Measurements from ENCODE around the gene GSTM3.
"Not testable (repeated sequence)": the region's sequence is repeated elsewhere in the genome, so short reads cannot be mapped to it uniquely, and the experiment has no call there.

Gene GSTM3

GRCh38 chr1:109726728-109727373, 14.0 kb downstream of the GSTM3 start:
- no peak for DNase-seq (ENCODE audit: low read depth)

- no peak for DNase-seq (ENCODE audit: low read depth)
Observed at GRCh38 chr1:109726007-109726406, 14.8 kb downstream of the GSTM3 start.

- DNase-seq (ENCODE audit: low read depth) = no peak
Observed at GRCh38 chr1:109725510-109725909, 15.3 kb downstream of the GSTM3 start.

DNA sequence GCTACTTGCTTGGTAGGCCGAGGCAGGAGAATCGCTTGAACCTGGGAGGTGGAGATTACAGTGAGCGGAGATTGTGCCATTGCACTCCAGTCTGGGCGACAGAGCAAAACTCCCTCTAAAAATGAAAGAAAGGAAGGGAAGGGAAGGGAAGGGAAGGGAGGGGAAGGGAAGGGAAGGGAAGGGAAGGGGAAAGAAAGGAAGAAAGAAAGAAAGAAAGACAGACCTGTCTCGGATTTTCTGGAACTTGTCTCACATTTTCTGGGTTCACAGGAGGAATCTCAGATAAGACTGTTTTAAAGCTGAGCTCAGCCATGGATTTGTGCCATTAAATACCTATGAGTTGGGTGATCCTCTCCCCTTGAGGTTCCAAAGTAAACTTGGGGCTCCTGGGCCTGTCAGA, 15.9 kb downstream of the GSTM3 start:
- DNase-seq (ENCODE audit: low read depth) = no peak

DNA sequence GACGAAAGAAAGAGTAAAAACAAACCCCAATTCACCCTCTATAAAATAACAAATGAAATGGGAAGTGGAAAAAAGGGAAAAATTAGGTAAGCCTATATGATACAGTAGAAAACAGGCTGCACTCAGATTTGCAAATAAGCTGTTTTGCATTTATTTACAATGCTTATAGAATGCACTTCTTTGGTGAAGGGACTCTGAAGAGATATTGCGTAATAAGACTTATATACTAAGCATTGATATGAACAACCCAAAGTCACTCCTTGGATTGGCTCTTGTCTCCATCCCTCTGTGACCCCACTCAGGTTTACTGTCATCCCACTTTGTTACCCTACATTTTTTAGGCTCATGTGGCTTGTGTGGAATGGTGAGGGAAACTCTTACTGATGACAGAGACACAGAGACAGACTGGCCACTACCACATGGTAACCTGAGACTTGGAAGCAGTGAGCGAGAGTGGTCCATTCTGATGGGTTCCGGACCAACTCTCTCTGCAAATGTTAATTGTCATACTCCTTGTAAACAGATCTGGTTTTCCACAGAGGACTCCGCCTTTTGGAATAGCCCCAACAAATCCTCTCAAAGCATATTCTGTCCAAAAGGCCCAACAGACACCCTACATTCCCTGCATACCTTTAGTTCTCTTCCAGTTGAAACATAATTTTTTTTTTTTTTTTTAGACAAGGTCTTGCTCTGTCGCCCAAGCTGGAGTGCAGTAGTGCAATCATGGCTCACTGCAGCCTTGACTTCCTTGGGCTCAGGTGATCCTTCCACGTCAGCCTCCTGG, 17.7 kb downstream of the GSTM3 start:
- DNase-seq (ENCODE audit: low read depth) = no peak

- no peak for DNase-seq (ENCODE audit: low read depth)
Observed at GRCh38 chr1:109721971-109722370, 18.9 kb downstream of the GSTM3 start.

DNA sequence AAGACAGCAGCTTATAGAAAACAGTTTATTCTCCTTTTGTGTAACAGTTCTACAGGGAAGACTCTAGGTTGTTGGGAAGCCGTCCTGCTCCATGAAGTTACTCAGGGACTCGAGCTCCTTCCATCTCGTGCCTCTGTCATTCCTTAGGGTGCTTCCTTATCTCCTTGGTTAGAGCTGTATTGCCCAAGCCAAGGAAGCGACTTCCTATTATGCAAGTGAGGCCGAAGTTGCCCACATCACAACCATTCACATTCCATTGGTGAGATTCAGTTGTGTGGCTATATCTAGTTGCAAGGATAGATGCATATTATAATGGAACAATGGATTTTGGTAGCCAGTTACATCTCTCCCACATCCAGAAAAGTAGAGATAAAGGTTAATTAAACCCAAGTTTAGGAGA, 19.8 kb downstream of the GSTM3 start:
- DNase-seq (ENCODE audit: low read depth) = no peak

- no peak for DNase-seq (ENCODE audit: low read depth)
Observed at GRCh38 chr1:109719337-109719837, 21.5 kb downstream of the GSTM3 start.

- DNase-seq (ENCODE audit: low read depth) = no peak
Observed at GRCh38 chr1:109718495-109718894, 22.3 kb downstream of the GSTM3 start.

- no peak for DNase-seq (ENCODE audit: low read depth)
Observed at GRCh38 chr1:109717729-109718128, 23.1 kb downstream of the GSTM3 start.

- DNase-seq (ENCODE audit: low read depth) = no peak
Observed at GRCh38 chr1:109716570-109717090, 24.2 kb downstream of the GSTM3 start.

- DNase-seq (ENCODE audit: low read depth) = no peak
Observed at GRCh38 chr1:109716121-109716520, 24.7 kb downstream of the GSTM3 start.

- no peak for DNase-seq (ENCODE audit: low read depth)
Observed at GRCh38 chr1:109714661-109715372, 26.0 kb downstream of the GSTM3 start.

GRCh38 chr1:109713636-109714035, 27.2 kb downstream of the GSTM3 start:
- DNase-seq (ENCODE audit: low read depth) = no peak

DNA sequence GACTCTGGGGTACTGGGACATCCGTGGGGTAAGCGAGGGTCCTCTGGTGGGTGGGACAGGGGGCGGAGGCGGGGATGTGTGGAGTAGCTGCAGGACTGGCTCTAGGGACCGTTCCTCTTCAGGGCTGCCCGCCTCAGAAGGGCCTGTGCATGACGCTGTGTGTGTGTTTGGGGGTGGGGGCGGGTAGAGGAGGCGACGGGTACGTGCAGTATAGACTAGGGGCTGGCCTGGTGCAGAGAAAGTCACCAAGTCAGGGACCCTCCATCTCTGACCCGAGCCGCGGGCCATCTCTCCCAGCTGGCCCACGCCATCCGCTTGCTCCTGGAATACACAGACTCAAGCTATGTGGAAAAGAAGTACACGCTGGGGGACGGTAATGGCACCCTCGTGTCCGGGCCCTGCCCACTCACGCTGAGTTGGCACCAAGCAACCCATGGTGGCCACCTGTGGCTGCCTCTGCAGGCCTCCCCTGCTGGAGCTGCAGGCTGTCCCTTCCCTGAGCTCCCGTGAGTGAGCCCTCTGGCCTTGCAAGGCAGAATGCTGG, 28.4 kb downstream of the GSTM3 start:
- no peak for DNase-seq (ENCODE audit: low read depth)

DNA sequence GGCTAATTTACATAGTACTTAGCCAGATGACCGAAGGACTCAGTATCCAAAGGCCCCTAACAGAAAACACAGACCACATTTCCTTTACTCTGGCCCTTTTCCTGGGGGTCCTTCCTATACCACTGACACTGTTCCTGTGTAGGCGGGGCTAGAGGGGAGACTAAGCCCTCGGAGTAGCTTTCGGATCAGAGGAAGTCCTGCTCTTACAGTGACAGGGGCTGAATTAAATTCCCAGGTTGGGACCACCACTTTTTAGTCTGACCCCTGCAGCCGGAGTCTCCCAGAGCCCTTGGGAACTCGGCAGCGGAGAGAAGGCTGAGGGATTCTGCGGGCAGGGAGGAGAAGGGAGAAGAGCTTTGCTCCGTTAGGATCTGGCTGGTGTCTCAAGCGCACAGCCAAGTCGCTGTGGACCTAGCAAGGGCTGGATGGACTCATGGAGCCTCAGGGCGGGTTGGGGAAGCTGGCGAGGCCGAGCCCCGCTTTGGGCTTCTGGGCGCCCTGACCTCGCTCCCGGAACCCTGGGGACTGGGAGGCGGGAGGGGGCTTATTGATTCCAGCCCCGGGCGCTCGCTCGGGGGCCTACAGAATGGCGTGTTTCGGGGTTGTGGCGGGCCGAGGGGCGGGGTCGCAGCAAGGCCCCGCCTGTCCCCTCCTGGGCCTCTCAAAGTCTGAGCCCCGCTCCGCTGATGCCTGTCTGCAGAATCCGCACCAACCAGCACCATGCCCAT, 29.1 kb downstream of the GSTM3 start, which contains the start of gene GSTM5:
TSS of gene GSTM5 (plus strand) at position 659 of the 728 bp plus-strand sequence. CDS start at position 721, 62 bp downstream.
- DNase-seq (ENCODE audit: low read depth) = not testable (repeated sequence)

DNA sequence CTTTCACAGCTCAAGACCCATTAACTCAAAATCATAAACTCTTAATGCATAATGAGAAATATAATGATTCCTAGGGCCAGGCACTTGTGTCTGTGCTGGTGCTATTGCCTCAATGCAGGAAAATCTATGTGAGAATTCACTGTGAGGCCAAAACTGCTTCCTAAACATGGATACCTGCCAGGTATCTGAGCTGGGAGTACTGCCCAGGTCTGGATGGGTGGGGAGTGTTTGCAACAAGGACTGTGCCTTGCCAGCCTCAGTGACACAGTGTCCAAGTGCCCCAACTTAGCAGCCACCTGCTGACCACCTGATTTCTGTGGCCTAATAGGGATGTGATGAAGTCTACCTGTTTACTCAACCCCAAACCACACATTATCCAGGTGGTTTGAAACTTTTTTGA, 31.0 kb downstream of the GSTM3 start:
- DNase-seq (ENCODE audit: low read depth) = not testable (repeated sequence)

- DNase-seq (ENCODE audit: low read depth) = not testable (repeated sequence)
Observed at GRCh38 chr1:109708949-109709348, 31.9 kb downstream of the GSTM3 start.

DNA sequence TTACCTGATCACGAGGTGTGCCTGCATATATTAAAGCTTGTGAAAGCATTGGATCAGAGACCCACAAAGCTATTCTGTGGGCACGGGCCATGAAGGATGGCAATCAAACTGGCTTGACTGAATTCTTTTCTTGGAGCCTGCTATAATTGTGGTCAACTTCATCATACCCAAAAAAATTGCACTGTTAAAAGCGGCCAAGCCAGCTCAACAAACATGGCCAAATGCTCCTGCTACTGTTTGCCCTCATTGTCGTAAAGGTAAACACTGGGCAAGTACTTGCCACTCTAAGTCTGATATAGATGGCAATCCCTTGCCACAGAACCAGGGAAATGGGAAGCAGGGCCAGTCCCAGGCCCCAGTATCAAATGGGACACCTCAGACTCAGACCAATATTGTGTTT, 35.4 kb downstream of the GSTM3 start:
- DNase-seq (ENCODE audit: low read depth) = no peak

- DNase-seq (ENCODE audit: low read depth) = no peak
Observed at GRCh38 chr1:109704173-109704572, 36.7 kb downstream of the GSTM3 start.

DNA sequence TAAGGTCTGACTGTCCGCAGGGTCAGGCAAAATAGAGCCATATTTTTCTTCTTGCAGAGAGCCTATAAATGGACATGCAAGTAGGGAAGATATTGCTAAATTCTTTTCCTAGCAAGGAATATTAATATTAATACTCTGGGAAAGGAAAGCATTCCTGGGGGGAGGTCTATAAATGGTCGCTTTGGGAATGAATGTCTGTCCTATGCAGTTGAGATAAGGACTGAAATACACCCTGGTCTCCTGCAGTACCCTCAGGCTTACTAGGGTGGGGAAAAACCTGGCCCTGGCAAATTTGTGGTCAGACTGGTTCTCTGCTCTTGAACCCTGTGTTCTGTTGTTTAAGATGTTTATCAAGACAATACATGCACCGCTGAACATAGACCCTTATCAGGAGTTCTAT, 37.9 kb downstream of the GSTM3 start:
- not testable (repeated sequence) for DNase-seq (ENCODE audit: low read depth)
